ENCODE measurements around the gene HELZ.
"Not testable (repeated sequence)": the region's sequence is repeated elsewhere in the genome, so short reads cannot be mapped to it uniquely, and the experiment has no call there.

HELZ gene

GRCh38 chr17:67139784-67140665 lies 105.0 kb downstream of the HELZ start:
- DNase-seq, result no peak

- DNase-seq, result no peak
These were observed 105.7 kb downstream of the HELZ start for GRCh38 chr17:67139289-67139688.

- DNase-seq, result no peak
These were observed 106.6 kb downstream of the HELZ start for GRCh38 chr17:67138392-67138791.

- no peak for DNase-seq
These were observed 107.1 kb downstream of the HELZ start for GRCh38 chr17:67137860-67138259.

- DNase-seq, result no peak
These were observed 108.0 kb downstream of the HELZ start for GRCh38 chr17:67137026-67137370.

GRCh38 chr17:67136191-67137025 lies 108.6 kb downstream of the HELZ start:
- DNase-seq, result no peak

GRCh38 chr17:67133161-67133560 lies 111.8 kb downstream of the HELZ start:
- DNase-seq, result no peak

GRCh38 chr17:67132366-67132765 lies 112.6 kb downstream of the HELZ start:
- no peak for DNase-seq

- no peak for DNase-seq
These were observed 114.2 kb downstream of the HELZ start for GRCh38 chr17:67130768-67131167.

- no peak for DNase-seq
These were observed 115.7 kb downstream of the HELZ start for GRCh38 chr17:67129283-67129682.

GRCh38 chr17:67128700-67129099 lies 116.3 kb downstream of the HELZ start:
- no peak for DNase-seq

GRCh38 chr17:67127925-67128324 lies 117.1 kb downstream of the HELZ start:
- DNase-seq, result no peak

GRCh38 chr17:67126983-67127382 lies 118.0 kb downstream of the HELZ start:
- DNase-seq, result no peak

GRCh38 chr17:67126543-67126942 lies 118.5 kb downstream of the HELZ start:
- not testable (repeated sequence) for DNase-seq

- no peak for DNase-seq
These were observed 119.1 kb downstream of the HELZ start for GRCh38 chr17:67125924-67126323.

- no peak for DNase-seq
These were observed 119.6 kb downstream of the HELZ start for GRCh38 chr17:67125417-67125816.

- no peak for DNase-seq
These were observed 120.4 kb downstream of the HELZ start for GRCh38 chr17:67124450-67125148.

GRCh38 chr17:67123699-67124098 lies 121.3 kb downstream of the HELZ start:
- no peak for DNase-seq

GRCh38 chr17:67121316-67121891 lies 123.6 kb downstream of the HELZ start:
- no peak for DNase-seq

GRCh38 chr17:67119102-67119501 lies 125.9 kb downstream of the HELZ start:
- DNase-seq, result no peak

- DNase-seq, result no peak
These were observed 128.9 kb downstream of the HELZ start for GRCh38 chr17:67116045-67116575.

GRCh38 chr17:67115401-67115800 lies 129.6 kb downstream of the HELZ start:
- no peak for DNase-seq

GRCh38 chr17:67113486-67113885 lies 131.5 kb downstream of the HELZ start:
- no peak for DNase-seq
